ENCODE measurements around the gene UTP14C.
"Not testable (repeated sequence)": the region's sequence is repeated elsewhere in the genome, so short reads cannot be mapped to it uniquely, and the experiment has no call there.

UTP14C gene, protein sequence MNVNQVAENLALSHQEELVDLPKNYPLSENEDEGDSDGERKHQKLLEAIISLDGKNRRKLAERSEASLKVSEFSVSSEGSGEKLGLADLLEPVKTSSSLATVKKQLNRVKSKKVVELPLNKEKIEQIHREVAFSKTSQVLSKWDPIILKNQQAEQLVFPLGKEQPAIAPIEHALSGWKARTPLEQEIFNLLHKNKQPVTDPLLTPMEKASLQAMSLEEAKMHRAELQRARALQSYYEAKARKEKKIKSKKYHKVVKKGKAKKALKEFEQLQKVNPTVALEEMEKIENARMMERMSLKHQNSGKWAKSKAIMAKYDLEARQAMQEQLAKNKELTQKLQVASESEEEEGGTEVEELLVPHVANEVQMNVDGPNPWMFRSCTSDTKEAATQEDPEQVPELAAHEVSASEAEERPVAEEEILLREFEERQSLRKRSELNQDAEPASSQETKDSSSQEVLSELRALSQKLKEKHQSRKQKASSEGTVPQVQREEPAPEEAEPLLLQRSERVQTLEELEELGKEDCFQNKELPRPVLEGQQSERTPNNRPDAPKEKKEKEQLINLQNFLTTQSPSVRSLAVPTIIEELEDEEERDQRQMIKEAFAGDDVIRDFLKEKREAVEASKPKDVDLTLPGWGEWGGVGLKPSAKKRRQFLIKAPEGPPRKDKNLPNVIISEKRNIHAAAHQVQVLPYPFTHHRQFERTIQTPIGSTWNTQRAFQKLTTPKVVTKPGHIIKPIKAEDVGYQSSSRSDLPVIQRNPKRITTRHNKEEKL

DNA sequence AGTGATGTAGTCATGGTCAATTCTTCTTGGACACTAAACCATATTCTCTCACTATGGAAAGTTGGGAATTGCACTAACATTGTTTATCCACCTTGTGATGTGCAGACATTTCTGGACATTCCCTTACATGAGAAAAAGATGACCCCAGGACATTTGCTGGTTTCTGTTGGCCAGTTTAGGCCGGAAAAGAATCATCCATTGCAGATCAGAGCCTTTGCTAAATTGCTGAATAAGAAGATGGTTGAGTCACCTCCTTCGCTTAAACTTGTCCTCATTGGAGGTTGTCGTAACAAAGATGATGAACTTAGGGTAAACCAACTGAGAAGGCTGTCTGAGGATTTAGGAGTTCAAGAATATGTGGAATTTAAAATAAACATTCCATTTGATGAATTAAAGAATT, at the start of gene UTP14C:
Gene UTP14C, plus strand, starts transcription at position 211 of the 400 bp plus-strand sequence. CDS start 4,114 bp downstream, outside the sequence.
- DNase-seq (ENCODE audit: low spot score): no peak

DNA sequence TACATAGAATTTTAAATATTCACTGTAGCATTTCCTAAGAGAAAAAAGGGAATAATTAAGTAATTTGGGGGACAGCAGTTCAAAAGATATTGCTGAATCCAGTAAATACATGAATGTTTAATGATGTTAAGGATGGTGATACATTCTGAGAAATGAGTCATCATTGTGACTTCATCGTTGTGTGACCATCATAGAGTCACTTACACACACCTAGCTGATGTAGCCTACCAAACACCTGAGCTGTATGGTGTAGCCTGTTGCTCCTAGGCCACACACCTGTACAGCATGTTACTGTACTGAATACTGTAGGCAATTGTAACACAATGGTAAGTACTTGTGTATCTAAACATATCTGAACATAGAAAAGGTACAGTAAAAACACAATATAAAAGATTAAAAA, 48.1 kb upstream of the UTP14C start:
- no peak for DNase-seq (ENCODE audit: low spot score)

DNA sequence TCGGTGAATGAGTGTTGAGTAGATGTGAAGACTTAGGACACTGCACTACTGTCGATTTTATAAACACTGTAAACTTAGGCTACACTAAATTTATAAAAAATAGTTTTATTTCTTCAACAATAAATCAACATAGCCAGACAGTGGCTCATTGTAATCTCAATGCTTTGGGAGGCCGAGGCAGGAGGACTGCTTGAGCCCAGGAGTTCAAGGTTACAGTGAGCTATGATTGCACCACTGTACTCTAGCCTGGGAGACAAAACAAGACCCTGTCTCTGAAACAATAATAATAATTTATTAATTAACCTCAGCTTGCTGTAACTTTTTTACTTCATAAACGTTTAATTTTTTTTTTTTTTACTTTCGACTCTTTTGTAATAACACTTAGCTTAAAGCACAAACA, 47.6 kb upstream of the UTP14C start:
- no peak for DNase-seq (ENCODE audit: low spot score)

DNA sequence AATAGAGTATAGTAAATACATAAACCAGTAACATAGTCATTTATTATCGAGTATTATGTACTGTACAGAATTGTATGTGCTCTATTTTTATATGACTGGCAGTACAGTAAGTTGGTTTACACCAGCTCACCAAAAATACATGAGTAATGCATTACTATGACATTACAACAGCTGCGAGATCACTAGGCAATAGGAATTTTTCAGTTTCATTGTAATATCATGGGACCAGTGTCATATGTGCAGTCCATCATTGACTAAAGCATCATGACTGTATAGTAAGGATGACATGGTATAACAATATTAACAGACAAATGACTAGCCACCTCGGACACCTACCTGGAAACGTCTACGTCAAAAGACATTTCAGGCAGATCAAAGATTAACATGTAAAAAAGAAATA, 46.9 kb upstream of the UTP14C start:
- DNase-seq (ENCODE audit: low spot score): no peak

DNA sequence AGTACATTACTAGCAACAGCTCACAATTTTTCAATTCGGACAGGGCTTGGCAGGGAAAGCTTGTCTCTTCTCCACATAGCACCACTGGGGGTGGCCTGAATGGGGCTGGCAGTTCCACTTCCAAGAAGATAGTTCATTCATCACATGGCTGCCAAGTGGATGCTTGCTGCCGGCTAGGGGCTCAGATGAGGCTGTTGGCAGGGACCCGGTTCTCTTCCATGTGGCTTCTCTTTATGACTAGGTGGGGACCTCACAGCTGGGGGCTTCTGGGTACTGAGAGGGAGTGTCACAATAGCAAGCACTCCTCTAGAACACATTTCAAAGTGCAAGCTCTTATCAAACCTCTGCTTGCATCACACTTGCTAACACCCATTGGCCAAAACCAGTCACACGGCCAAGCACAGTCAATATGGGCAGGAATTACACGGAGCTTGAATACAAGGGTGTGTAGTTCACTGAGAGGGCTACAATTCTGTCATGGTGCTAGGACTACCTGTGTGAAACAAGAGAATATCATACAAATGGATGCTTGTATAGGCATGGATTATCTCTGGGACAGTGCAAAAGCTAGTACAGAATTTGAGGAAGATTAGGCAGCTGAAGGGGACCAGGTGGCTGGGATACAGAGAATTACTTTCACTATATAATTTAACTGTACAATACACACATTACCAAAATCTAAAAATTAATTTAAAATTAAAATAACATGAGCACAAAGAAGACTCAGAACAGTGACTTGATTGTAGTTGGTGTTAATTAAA, 45.5 kb upstream of the UTP14C start:
- peak; percentile 58 for DNase-seq (ENCODE audit: low spot score)

DNA sequence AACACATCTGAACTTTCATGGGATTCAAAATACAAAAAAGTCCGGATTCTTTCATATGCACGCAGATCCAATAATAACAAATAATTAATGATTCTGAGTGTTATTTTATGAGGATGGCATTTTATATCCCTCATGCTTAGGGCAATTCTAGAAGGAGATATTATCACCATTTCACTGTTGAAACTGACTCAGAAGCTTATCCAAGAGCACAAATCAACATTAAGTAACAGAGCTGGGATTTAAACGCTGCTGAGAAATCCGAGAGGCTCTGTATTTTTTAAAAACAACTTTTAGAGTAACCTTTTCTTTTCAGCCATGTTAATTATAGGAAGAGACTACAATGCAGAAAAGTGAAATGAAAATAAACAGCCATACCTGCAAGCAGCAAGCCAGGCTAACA, 43.6 kb upstream of the UTP14C start:
- DNase-seq (ENCODE audit: low spot score): no peak

DNA sequence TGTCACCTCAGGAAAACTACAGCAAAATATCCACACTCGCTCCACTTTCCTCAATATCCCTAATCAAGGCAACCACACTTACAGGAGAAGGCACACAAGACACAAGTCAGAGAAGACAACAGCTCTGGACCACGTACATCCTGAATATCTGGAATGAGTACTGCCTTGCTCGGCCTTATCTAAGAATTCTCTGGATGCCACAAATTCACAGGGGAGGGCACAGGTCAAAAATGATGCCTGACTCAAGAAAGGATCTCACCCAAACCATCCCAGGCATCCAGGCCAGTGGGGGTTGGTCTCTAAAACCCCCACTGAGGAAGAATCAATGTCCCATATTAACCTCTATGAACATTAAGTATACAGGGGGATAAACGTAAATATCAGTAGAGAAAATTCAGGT, 43.1 kb upstream of the UTP14C start:
- no peak for DNase-seq (ENCODE audit: low spot score)

DNA sequence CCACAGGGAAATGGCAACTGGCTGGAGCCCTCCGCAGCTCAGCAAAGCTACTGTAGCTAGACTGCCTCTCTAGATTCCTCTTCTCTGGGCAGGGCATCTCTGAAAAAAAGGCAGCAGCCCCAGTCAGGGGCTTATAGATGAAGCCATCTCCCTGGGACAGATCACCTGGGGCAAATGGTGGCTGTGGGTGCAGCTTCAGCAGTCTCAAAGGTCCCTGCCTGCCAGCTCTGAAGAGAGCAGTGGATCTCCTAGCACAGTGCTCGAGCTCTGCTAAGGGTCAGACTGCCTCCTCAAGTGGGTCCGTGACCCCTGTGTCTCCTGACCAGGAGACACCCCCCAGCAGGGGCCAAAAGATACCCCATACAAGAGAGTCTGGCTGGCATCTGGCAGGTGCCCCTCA, 41.2 kb upstream of the UTP14C start:
- not testable (repeated sequence) for DNase-seq (ENCODE audit: low spot score)

DNA sequence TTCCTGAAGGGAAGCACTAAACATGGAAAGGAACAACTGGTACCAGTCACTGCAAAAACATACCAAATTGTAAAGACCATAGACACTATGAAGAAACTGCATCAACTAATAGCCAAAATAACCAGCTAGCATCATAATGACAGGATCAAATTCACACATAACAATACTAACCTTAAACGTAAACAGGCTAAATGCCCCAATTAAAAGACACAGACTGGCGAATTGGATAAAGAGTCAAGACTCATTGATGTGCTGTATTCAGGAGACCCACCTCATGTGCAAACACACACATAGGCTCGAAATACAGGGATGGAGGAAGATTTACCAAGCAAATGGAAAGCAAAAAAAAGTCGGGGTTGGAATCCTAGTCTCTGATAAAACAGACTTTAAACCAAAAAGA, 39.6 kb upstream of the UTP14C start:
- not testable (repeated sequence) for DNase-seq (ENCODE audit: low spot score)

DNA sequence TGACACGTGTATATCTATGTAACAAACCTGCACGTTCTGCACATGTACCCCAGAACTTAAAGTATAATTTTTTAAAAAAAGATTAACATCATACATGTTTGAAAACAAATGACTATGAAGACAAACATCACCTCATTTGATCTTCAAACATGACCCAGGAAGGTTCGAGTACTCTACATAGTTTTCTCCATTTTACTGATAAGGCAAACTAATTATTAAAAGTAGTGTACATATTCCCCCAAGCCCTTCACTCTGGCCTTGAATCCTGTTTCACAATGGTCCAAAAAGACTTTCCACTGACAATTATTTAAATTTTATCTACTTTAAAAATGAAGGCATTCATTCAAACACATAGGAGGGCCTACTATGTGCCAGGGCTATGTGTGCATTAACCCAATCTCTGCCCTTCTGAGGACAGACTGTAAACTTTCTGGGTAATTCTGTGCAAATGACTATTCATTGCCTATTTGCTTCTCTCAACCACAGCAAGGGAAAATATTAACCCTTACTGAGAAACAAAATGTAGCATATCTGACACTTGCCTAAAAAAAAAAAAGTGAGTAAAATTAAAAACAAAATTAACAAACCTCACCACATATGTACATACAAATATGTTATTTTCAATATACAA, 35.4 kb upstream of the UTP14C start:
- DNase-seq (ENCODE audit: low spot score): no peak

DNA sequence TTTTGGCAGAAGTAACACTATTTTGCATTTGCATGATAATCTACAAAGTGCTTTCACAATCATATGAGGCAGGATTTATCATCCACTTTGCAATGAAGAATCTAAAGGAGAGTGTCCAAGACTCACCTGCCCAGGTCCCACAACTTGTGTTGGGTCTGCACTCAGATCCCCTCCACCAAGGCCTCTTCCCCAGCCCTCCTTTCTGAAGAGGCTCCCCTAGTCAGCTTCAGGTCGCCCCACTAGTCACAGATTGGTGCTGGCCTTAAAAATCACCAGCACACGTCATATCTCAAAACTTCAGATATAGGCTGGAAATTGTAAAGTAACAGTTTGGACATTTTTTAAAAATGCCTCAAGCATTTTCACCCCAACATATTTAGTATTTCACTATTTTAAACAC, 30.8 kb upstream of the UTP14C start:
- no peak for DNase-seq (ENCODE audit: low spot score)

DNA sequence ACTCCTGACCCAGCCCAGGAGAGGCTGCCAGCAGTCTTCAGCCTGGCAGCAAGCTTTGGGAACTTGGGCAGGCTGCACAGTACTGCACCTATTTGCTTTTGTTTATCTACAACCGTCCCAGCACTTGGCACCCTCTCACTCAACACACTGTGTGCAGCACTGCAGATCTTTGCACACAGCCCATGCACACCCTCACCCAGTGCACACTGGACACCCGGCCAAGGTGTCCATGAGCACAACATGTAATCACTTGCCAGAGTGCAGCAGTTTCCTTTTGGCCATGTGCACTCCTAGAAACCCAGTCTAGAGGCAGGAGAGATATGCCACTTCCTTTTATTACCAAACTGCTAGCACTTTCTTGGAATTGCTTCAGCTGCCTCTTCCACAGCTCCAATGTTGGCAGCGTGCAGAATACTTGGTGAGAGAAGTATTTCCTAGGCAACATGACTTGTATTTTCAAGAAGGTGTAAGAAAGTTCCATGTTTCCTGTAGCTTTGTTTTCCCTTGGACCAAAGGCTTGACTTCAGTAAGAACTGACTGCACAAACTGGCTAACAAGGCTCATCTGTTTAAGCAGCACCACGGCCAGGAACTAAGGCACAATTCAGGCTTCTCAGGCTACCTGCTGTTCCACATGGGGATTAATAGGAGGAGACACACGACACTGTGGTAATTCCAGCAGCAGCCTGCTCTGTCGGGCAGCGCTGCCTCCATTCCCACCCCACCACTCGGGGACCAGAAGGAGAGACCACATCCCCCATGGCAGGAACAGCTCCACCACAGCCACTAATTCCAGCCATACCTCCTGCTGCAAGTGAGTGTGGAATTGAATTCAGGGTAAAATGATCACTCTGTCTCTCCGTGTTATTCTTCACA, 28.6 kb upstream of the UTP14C start:
- DNase-seq (ENCODE audit: low spot score): no peak

DNA sequence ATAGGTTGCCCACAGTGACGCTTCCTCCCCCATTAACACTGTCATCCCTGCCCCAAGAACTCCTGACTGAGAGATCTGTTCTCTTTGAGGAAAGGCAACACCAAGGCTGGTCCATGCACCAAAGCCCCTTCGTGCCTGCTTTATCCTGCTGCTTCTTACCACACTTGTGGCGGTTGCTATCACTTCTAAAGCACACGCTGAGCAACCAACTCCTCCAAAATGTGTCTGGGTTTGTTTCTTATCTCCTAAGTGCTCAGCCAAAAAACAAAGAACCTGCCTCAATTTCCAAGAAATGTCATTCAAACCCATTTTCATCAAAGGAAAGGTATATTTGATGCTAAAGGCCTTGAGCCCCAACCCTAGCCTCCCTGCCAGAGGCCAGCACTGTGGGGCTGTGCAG, 27.9 kb upstream of the UTP14C start:
- no peak for DNase-seq (ENCODE audit: low spot score)

DNA sequence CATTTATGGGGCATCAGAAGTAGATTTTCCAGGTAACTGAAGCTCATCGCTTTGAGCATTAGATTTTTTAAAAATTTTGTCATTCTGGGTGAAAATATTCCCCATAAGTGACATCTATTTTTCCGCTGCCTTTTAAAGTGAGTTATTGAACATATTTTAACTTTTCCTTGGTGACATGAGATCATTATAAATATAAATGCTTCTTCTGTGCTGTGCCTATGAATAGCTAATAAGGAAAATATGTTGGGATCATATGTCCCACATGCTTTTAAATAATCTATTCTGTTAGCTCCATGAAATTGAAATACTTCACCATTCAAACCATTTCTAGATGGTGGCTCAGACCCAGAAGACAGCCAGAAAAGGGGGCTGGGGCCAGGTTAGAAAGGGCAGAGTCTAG, 27.3 kb upstream of the UTP14C start:
- DNase-seq (ENCODE audit: low spot score): no peak

DNA sequence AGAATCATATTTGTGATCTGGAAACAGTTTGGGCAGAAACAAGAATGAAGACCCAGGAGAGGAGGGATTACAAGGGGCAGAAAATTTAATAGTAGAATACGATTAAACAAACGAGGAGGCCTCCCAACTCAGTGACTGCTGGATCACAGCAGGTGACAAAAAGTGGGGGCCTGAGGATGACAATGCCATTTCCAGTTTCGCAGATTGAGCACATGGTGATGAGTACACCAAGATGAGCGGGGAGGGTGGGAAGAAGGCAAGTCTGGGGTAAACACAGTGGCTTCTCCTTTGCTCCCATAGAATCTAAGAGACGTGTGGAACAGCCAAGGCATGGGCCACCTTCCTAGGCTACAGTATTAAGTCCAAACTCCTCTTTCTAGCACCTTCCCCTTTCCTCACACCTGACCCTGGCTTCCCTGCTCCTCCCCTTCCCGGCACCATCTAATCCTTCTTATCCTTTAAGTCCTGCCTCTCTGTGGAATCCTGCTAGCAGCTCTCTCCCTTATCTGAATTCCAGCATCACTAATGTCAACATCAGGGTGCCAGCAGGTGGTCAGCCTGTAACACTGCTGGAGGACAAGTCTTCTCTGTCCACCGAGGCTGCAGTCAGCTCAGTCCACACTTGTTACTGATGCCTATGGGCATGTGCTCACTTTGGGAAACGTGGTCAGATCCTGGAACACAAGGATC, 26.7 kb upstream of the UTP14C start:
- DNase-seq (ENCODE audit: low spot score): peak; percentile 43

DNA sequence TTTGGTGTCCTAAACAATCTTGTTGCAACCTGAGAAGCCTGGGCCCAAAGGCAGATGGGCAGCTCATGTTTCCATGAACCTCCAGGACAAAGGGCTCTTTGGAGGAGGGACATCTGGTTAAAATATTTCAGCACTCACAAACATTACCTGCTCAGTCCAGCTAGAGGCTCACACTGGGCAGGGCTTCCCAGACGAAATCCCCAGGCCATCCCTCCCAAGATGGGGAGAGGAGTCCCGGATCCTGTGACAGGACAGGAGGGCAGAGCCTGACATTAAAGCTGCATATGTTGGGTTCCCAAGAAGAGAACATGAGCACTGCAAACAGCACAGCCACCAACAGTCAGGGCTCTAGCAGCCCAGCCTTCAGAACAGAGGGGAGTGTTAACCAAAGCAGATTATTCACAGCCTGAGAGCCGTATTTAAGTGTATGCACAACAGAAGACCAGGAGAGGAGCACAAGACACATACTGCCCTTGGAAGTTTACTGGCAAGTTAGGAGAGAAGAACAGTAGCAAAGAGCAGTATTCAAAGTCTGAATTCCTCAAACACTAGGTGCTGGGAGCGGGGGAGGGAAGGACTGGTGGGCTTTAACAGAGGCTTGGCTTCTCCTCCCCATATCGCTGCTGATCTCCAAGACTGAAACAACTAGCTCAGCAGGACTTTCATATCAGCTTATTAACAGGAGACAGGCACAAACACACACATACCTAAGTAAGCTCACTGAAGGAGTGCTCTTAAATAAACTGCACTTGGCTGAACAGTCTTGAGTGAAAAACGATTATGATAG, 25.6 kb upstream of the UTP14C start:
- no peak for DNase-seq (ENCODE audit: low spot score)

DNA sequence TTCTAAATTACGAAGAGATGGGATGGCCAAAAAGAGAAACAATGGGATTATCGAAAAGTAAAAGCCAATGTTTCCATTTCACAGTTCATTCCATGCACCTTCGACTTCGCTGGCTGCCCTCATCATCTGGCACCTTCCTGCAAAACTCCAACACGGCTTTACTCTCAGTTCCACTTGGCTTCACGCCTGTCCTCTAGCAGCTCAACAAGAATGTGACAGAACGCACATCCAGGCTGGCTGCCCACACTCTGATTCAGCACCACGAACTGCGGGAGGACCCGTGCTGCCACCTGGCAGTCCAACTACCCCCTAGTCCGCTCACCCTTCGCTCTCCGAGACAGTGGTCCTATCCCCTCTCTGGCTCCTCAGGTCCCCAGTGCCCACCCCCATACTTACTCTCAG, 25.0 kb upstream of the UTP14C start:
- DNase-seq (ENCODE audit: low spot score): no peak

DNA sequence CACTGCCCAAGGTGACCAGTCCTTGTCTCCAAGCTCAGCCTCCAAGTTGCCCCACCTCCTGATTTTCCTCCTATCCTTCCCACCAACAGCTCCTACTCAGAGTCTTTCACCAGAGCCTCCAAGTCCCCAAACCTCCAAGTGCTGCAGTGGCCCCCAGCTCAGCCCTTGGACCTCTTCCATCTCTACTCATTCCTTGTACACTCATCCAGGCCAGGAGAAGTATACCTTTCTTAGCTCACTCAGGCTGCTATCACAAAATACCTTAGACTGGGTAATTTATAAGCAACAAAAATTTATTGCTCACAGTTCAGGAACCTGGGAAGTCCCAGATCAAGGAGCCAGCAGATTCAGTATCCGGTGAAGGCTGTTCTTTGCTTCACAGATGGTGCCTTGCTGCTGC, 24.6 kb upstream of the UTP14C start:
- DNase-seq (ENCODE audit: low spot score): no peak

DNA sequence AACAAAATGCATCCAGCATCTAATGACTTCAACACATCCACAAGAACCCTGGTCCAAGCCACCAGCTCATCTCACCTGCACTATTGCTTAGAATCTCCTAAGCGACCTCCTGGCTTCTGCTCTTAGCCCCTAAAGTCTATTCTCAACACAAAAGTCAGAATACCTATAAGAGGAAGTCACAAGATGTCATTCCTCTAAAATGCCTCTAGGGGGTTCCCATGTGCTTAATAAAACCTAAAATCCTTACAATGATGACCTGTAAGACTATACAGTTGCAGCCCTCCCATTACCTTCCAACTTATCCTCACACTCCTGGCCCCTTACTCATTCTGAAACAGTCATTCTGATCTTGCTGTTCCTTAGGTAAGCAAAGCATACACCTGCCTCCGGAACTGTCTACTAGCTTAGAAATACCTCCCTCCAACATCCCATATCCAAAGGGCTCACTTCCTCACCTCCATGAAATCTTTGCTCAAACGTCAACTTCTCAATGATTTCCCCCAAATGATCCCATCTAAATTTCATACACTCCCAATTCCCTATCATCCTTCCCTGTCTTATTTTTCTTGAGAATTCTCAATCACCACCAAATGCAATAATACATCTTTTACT, 23.3 kb upstream of the UTP14C start:
- DNase-seq (ENCODE audit: low spot score): no peak

All from HuH-7 (cell line).